Ovary (tissue), 3 donors: ENCODE measurements around the gene NTRK3.

Source experiments
- CTCF ChIP-seq, 3 donors: fragments of 450-650 bp in 2 of 3; fragments of 200-600 bp in 1 of 3; IDR thresholded peaks; one replicate each; pipeline versions ENCODE4 v1.5.1 to v1.8.0; 2016 to 2022; ENCODE audit warnings: antibody characterized with exemption in 3 of 3, mild to moderate bottlenecking in 1 of 3
- EP300 ChIP-seq: sonication (generic); formaldehyde crosslinking; IDR thresholded peaks from one replicate; pipeline ENCODE4 v1.6.1; 2017; ENCODE audit warnings: antibody characterized with exemption
- POLR2A ChIP-seq: fragments of 450-650 bp; IDR thresholded peaks from one replicate; pipeline ENCODE4 v1.6.1; 2017; ENCODE audit warnings: antibody characterized with exemption, mild to moderate bottlenecking, moderate library complexity
- donor health status: DM: no; HTN: no; CAD: no.

- TF ChIP-seq POLR2A (no peak), CTCF (IDR thresholded peaks at IDR 0.05) (no peak), EP300 (no peak)
Measured at GRCh38 chr15:88219623-88220022, 36.9 kb downstream of the NTRK3 start.
